ENCODE data around the gene NDST1. TPM values are rescaled to one million over a fixed set of nuclear protein-coding genes. Genes with fewer than 3 reads are reported as not detected.

Gene NDST1
- total RNA-seq, 2 experiments from 2014 or later: 2.9 to 3.3 TPM

DNA sequence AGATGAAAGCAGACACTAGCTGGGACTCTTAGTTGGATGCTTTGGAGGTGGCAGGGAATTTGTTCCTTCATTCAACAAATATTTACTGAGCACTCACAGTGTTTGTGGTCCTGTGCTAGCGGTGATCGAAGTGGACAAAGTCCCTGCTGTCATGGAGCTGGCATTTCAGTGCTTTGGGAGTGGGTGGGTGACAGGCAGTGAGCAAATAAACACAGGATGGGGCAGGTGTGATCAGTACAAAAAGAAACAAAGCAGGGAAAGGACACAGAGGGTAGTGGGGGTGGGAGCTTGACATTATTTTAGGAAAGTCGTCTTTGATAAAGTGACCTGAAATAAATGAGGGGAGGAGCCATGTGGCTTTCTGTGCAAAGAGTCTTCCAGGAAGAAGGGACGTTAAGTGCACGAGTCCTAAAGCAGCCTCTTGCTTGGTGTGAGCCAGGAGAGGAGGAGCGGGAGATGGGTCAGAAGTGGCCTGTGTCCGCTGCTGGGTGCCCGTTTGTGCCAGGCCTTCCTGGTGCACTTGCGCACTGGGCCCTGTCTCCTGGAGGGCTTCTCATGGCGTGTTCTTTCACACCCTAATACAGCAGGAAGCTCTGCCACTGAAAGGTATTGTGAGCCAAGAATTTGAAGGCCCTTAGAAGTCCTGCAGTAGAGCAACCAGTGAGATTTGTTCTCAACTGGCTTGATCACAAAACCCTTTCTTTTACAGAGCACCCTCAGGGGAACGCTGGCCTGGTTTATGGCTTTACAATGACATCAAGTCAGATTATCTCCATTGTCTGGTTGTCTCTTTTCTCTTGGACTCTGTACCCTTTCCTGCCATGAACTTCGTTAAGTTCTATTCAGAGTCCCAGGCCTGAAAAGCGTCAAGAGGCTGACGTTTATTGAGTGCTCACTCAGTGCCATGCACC, 14.8 kb downstream of the NDST1 start:
- DNase-seq (no peak), ATAC-seq (no peak)
- CTCF ChIA-PET: interaction anchor here (1.4 to 2.1 kb wide), 2 partner anchors 64 to 66 kb away, joined by 5 to 7 read pairs; no protein-coding TSS in a partner anchor
- no peaks in the 10 kb centered on the region for H3K4me1 Mint-ChIP-seq (ENCODE audit: low read depth)
- intact Hi-C loops (cut with micrococcal nuclease): loop anchor here (5.0 kb wide), 1 partner anchor 65 kb away; no protein-coding TSS in a partner anchor
- H3K4me3 Mint-ChIP-seq: no peak overlapping the region
- H3K9me3 Mint-ChIP-seq: no peaks in the 10 kb centered on the region
- H3K36me3 Mint-ChIP-seq (ENCODE audit: low read depth): no peaks in the 10 kb centered on the region
- no peak for TF ChIP-seq CTCF (IDR thresholded peaks at IDR 0.05)
- POLR2A ChIA-PET: no interaction called here
- no peaks in the 10 kb centered on the region for H3K27me3 Mint-ChIP-seq
- no peak overlapping the region for H3K27ac Mint-ChIP-seq

- Mint-ChIP-seq H3K27me3 (no peaks in the 10 kb centered on the region), H3K36me3 (ENCODE audit: low read depth) (no peaks in the 10 kb centered on the region), H3K4me1 (ENCODE audit: low read depth) (no peaks in the 10 kb centered on the region), H3K9me3 (no peaks in the 10 kb centered on the region), H3K27ac (no peak overlapping the region), H3K4me3 (no peak overlapping the region)
- DNase-seq (peak; percentile 35), ATAC-seq (no peak)
- peak; percentile 35 for TF ChIP-seq CTCF (IDR thresholded peaks at IDR 0.05)
- ChIA-PET POLR2A (no interaction called here), CTCF (interaction anchor here (1.0 to 2.1 kb wide), 5 partner anchors 10 to 67 kb away, joined by 3 to 7 read pairs (median 4); no protein-coding TSS in a partner anchor)
- intact Hi-C loops (cut with micrococcal nuclease): loop anchor here (5.0 kb wide), 1 partner anchor 66 kb away; no protein-coding TSS in a partner anchor
These were observed 15.8 kb downstream of the NDST1 start for GRCh38 chr5:150523472-150524350.

GRCh38 chr5:150525163-150525562, 17.2 kb downstream of the NDST1 start:
- no peak for TF ChIP-seq CTCF (IDR thresholded peaks at IDR 0.05)
- Mint-ChIP-seq H3K27me3 (no peaks in the 10 kb centered on the region), H3K4me3 (no peak overlapping the region), H3K27ac (no peak overlapping the region), H3K36me3 (ENCODE audit: low read depth) (no peaks in the 10 kb centered on the region), H3K4me1 (ENCODE audit: low read depth) (no peaks in the 10 kb centered on the region), H3K9me3 (no peaks in the 10 kb centered on the region)
- no peak for DNase-seq
- ChIA-PET CTCF (interaction anchor here (0.9 to 2.6 kb wide), 5 partner anchors 12 to 131 kb away, joined by 3 to 10 read pairs (median 4); no protein-coding TSS in a partner anchor), POLR2A (interaction anchor here (0.8 kb wide), 1 partner anchor 39 kb away, joined by 3 read pairs; no protein-coding TSS in a partner anchor)
- ATAC-seq: no peak
- intact Hi-C loops (cut with micrococcal nuclease): no loop called here

DNA sequence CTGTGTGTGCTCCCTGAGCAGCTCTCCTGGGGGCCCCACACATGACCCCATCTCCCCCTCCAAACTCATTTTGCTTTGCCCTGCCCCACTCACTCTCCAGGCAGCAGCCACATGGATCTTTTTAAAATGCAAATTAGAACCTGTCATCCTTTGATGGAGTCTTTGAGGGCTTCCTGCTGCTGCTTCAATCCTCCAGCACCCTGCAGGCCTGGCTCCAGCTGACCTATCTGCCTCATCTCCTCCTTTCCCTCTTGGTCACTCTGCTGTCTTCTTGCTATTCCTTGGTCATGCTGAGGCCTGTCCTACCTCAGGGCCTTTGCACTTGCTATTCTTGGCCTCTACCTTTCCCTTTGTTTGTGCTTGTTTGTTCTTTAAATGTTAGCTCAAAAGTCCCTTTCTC, 17.9 kb downstream of the NDST1 start:
- intact Hi-C loops (cut with micrococcal nuclease): no loop called here
- no peaks in the 10 kb centered on the region for H3K27me3 Mint-ChIP-seq
- ATAC-seq: no peak

More for the DNA sequence above, 17.9 kb downstream of the NDST1 start:
- Mint-ChIP-seq H3K9me3 (no peaks in the 10 kb centered on the region), H3K4me3 (no peak overlapping the region), H3K36me3 (ENCODE audit: low read depth) (no peaks in the 10 kb centered on the region), H3K27ac (no peak overlapping the region), H3K4me1 (ENCODE audit: low read depth) (no peaks in the 10 kb centered on the region)
- ChIA-PET POLR2A (interaction anchor here (0.8 kb wide), 1 partner anchor 40 kb away, joined by 3 read pairs; no protein-coding TSS in a partner anchor), CTCF (interaction anchor here (1.1 to 2.6 kb wide), 3 partner anchors 19 to 50 kb away, joined by 3 to 10 read pairs (median 4); no protein-coding TSS in a partner anchor)
- no peak for TF ChIP-seq CTCF (IDR thresholded peaks at IDR 0.05)
- no peak for DNase-seq

Data from activated CD8-positive, alpha-beta T cell treated with anti-CD3 and anti-CD28 coated beads for 36 hours (primary cell).